GM18517 (cell line): ENCODE results near the gene SUSD6.

Experiments
- ATAC-seq: cut with Tn5 transposase; IDR thresholded peaks from one replicate; pipeline ENCODE4 v1.9.1; 2021; ENCODE audit warnings: mild to moderate bottlenecking, moderate library complexity; ENCODE audit not compliant: unreplicated experiment

Gene SUSD6

DNA sequence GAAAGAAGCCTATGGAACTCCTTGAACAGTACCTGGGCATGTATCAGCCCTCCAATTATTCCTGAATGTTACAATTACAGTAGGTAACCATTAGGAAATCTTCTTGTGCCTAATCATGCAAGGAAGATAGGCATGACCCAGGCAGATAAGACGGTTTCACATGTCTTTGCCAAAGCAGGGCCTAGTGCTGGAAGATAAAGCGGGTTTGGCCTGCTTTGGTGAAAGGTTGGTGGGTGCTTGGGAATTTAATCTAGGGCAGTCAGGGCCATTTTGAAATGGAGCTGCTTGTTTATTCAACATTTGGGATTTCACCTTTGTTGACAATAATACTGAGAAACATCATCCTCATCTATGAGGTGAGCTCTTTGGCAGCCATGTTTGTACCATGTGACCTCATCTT is 143.1 kb downstream of the SUSD6 start:
- ATAC-seq, result no peak

DNA sequence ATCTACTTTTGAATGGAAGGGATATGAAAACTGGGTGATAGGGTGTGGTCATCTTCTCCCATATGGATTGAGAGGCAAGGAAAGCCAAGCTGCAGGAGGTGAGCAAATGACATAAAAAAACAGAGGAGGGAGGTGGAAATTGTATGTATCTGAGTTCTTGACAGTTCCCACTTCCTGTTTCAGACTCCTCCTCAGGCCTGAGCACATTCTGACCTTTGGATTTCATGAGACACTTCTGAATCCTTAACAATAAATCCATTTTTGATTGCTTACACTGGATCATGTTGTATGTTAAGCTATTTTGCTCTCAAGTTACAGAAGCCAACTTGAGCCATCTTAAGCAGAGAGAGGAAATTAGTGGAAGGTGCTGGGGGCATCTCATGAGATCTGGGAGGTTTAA is 143.9 kb downstream of the SUSD6 start:
- no peak for ATAC-seq

DNA sequence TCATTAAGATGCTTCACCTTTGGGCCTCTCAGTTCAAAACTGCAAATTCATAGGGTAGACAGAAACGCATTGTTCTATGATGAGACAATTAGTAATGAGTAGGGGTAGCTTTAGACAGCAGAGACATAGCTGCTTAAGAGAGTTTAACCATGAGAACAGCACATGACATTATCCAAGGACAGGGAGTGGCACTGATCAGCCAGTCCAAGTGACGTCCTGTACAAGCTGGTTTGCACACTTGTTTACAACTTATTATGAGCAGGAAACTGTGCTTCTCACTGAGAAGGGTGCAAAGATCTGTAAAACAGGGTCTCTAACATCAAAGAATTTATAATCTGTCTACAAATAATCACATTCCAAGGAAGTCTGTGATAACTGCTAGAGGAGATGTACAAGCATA is 144.4 kb downstream of the SUSD6 start:
- no peak for ATAC-seq

DNA sequence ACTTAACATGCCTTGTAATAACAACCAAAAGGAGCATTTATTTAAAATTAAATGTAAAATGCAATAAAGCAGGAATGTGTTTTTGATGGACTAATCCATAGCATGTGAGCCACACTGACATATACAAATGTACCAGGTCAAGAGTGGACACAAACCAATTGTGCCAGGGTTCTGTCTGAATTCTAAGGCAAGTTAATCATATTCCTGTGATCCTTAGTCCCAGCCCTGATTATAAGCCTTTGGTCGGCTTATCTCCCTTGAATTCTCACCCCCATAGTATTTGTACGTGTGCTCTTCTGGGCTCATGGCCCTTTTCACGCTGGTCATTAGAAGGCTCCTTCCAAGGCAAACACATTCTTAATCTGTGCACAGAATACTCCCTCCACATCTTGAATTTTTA is 144.9 kb downstream of the SUSD6 start:
- ATAC-seq, result no peak

DNA sequence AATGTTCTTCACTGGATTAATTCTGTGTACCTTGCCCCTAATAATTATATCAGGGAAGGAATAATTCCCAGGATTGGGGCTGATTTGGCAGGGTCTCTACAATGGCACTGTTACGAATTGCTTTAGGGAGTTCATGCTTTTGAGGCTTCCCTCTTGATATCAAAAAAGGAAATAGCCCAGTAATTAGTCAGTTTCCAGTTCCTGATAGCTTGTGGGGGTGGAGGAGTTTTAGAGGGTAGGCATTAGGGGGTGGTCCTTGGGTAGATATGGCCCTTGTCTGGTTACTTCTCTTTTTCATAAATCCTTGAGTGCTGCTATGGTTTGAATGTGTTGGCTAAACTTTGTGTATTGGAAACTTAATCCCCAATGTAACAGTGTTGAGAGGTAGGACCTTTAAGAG is 149.4 kb downstream of the SUSD6 start:
- no peak for ATAC-seq

DNA sequence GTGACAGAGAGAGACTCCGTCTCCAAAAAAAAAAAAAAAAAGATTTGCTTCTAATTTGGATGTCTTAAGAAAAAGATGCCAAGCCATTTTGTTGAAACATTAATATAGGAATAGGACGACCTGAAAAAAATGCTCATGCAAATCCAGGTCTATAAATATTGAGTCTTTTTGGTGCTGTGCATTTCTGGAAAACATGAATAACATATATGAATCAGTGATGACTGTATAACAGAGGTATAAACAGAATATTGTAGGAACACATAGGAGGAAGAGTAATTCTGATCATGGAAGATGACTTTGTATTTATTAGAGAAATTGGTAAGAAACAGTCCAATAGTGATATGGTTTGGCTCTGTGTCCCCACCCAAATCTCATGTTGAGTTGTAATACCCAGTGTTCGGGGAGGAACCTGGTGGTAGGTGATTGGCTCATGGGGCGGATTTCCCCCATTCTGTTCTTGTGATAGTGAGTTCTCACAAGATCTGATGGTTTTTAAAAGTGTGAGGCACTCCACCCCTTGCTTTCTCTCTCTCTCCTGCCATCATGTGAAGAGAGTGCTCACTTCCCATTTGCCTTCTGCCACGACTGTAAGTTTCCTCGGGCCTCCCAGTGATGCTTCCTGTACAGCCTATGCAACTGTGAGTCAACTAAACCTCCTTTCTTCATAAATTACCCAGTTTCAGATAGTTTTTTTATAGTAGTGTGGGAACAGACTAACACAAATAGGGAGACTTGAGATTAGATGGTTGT is 152.5 kb downstream of the SUSD6 start:
- ATAC-seq, result no peak
